Stimulated activated CD8-positive, alpha-beta memory T cell treated with anti-CD3 and anti-CD28 coated beads, Interleukin-4, amount 100 ng/mL, for 48 hours (primary cell): ENCODE results near the gene PHOSPHO2.

Source experiments
- DNase-seq: peaks from one replicate; pipeline ENCODE4 v3.0.0-alpha.2; 2020

Gene PHOSPHO2, protein sequence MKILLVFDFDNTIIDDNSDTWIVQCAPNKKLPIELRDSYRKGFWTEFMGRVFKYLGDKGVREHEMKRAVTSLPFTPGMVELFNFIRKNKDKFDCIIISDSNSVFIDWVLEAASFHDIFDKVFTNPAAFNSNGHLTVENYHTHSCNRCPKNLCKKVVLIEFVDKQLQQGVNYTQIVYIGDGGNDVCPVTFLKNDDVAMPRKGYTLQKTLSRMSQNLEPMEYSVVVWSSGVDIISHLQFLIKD

GRCh38 chr2:169694113-169694893 lies at the start of gene PHOSPHO2, which contains the start of gene CFAP210:
PHOSPHO2 (plus strand) TSS chr2:169694469; CDS start chr2:169700972, 6,503 bp downstream.
CFAP210 (minus strand) TSS chr2:169694405; CDS start chr2:169694327, 78 bp downstream.
- DNase-seq = peak; percentile 100

- DNase-seq = no peak
Measured at GRCh38 chr2:169647496-169647895, 46.8 kb upstream of the PHOSPHO2 start.

GRCh38 chr2:169649278-169649677 lies 45.0 kb upstream of the PHOSPHO2 start:
- DNase-seq = no peak

- no peak for DNase-seq
Measured at GRCh38 chr2:169653636-169654035, 40.6 kb upstream of the PHOSPHO2 start.

DNA sequence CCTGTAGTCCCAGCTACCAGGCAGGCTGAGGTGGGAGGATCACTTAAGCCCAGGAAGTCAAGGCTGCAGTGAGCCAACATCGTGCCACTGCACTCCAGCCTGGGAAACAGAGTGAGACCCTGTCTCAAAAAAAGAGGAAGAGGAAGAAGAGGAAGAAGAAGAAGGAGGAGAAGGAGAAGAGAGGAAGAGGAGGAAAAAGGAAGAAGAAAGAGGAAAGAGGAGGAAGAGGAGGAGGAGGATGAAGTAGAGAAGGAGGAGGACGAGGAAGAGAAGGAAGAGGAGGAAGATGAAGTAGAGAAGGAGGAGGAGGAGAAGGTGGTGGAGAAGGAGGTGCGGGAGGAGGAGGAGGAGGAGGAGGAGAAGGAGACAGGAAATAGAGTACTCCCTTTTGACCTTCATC lies 38.1 kb upstream of the PHOSPHO2 start:
- no peak for DNase-seq

DNA sequence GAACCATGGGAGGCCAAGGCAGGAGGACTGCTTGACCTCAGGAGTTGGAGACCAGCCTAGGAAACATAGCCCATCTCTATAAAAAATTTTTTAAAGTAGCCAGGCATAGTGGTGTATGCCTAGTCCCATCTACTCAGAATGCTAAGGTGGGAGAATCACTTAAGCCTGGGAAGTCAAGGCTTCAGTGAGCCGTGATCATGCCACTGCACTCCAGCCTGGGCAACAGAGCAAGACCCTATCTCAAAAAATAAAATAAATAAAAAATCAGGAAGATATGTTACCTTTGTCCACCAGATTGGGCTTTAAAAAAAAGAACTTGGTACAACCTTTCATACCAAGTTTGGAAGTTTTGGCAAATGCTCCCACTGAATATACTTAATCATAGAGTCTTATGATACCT lies 35.4 kb upstream of the PHOSPHO2 start:
- no peak for DNase-seq

DNA sequence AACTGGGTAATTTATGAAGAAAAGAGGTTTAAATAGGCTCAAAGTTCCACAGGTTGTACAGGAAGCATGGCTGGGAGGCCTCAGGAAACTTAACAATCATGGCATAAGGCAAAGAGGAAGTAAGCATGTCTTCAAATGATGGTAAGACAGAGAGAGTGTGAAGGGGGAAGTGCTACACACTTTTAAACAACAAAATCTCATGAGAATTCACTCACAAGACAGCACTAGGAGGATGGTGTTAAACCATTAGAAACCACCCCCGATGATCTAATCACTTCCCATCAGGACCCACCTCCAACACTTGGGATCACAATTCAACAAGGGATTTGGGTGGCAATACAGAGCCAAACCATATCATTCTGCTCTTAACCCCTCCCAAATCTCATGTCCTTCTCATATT lies 34.9 kb upstream of the PHOSPHO2 start:
- no peak for DNase-seq

GRCh38 chr2:169661265-169661664 lies 33.0 kb upstream of the PHOSPHO2 start:
- no peak for DNase-seq

DNA sequence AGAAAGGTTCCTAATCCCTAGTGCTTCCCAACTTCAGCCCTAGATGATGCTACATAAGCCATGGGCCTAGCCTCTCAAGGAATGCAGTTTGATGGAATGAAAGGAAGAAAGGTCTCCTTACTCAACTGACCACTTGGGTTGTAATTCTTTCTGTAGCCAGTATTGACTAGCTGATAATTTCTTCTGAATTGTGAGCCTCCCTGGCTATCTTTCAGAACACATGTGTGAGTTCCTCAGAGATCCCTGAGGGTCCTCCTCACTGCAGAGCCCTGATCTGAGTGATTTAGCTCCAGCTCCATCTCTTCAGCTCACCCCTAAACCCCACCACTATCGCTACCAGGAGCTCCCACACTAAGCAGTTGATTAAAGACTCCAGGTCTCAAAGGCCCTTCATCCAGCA lies 31.5 kb upstream of the PHOSPHO2 start:
- DNase-seq = no peak

DNA sequence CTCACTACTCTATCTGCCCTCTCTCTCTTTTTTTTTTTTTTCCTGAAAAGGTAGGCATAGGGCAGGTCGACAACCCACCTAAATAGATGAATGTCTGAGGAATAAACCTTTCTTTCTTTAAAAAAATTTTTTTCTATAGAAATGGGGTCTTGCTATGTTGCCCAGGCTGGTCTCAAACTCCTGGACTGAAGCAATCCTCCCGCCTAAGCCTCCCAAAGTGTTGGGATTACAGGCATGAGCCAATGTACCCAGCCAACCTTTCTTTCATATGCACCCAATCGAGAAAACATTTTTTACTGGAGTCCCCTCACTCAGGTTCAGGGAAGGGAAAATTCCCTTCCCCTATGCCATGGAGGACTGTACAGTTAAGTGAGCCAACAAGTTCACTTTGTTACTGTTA lies 31.0 kb upstream of the PHOSPHO2 start:
- DNase-seq = no peak

GRCh38 chr2:169664600-169664977 lies 29.7 kb upstream of the PHOSPHO2 start:
- DNase-seq = no peak

DNA sequence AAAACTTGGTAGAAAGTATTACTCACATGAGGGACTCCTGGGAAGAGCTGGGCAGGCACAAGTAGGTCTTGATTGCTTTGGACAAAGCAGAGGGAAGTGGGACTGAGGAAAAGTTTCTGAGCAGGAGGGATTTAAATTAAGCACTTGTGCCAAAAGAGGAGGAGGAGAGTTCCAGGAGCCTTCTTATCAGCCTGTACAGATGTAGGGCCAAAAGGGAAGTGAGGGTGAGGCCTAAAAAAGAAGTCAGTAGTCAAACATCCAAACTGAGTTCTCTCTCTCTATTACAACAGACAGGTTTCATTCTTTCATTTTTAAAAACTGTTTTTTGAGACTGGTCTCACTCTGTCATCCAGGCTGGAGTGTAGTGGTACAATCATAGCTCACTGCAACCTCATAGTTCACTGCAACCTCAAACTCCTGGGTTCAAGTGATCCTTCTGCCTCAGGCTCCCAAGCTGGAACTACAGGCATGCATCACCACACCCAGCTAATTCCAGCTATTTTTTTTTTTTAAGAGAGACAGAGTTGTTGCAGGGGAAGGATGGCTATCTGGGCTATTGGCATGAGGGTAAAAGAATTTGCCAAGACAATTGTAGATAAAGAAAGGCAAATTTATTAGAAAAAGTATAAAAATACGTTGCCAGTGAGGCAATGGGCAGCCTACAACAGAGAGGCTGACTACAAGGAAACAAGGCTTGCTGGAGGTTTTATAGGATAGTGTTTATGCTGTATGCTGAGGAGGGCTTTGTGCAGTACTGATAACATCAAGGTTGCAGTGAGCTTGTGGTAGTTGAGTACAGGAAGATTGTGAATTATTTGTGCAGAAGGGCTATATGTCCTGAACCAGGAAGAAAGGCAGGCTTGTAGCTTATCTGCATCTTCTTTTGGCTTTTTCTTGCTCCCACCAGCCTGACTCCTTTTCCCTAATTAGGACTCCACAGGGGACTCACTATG lies 29.0 kb upstream of the PHOSPHO2 start:
- no peak for DNase-seq

GRCh38 chr2:169667583-169667982 lies 26.7 kb upstream of the PHOSPHO2 start:
- no peak for DNase-seq

GRCh38 chr2:169670215-169670651 lies 24.0 kb upstream of the PHOSPHO2 start:
- no peak for DNase-seq

GRCh38 chr2:169670937-169671336 lies 23.3 kb upstream of the PHOSPHO2 start:
- DNase-seq = no peak

DNA sequence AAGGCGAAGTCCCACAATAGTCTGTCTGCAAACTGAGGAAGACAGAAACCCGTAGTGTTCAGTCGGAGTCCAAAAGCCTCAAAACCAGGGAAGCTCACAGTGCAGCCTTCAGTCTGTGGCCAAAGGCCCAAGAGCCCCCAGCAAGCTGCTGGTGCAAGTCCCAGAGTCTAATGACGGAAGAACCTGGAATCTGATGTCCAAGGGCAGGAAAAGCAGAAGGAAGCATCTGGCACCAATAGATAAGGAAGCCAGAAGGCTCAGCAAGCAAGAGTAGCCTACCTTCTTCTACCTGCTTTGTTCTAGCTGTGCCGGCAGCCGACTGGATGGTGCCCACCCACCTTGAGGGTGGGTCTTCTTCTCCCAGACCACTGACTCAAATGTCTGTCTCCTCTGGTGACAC lies 21.9 kb upstream of the PHOSPHO2 start:
- no peak for DNase-seq

GRCh38 chr2:169673106-169673505 lies 21.2 kb upstream of the PHOSPHO2 start:
- DNase-seq = no peak

DNA sequence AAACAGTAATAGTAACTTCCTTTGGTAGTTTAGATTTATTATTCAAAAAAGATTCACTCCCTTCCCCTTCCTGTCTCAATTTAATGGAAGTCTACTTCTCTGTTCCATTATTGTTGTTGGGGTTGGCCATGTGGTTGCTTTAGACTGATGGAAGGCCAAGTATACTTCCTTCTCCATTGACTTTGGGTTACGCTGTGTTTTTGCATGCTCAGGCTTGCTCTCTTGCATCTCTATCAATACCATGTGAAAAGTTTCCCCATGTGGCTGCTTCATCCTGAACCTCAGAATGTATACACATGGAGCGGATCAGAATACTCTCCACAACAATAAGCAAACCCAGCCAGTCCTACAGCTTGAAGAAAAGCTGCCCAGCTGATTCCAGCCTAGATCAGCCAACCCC lies 20.3 kb upstream of the PHOSPHO2 start:
- DNase-seq = no peak

DNA sequence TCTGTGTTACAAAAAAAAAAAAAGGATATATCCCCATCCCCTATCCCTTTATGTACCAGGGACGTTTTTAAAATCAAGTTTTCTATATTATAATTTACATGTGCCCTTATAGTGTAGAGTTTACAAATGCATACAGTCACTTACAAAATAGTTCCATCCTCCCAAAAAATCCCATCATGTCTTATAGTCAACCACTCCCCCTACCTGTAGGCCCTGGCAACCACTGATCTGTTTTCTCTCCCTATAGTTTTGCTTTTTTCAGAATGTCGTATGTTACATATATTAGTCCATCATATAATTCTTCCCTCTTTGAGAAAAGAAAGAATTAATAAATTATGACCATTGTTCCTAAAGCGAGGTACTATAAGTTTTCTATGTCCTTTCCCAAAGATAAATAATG lies 17.9 kb upstream of the PHOSPHO2 start:
- no peak for DNase-seq

DNA sequence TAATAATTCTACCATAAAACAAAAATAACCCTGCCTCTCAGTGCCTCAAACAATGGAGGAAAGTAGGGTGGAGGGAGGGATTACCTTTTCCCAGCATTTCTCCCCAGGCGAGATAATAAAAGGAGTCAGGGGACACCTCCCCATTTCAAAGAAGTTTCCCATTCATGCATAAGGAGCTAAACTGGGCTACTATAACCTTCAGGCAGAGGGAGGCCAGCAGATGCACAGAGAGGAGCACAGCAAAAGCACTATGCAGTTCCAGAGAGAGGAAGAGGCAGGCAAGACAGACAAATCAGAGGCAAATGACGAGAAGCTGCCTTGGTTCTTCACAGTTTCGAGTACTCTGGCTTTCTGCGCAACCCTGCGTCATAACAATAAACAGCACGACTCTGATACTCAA lies 17.4 kb upstream of the PHOSPHO2 start:
- DNase-seq = no peak

DNA sequence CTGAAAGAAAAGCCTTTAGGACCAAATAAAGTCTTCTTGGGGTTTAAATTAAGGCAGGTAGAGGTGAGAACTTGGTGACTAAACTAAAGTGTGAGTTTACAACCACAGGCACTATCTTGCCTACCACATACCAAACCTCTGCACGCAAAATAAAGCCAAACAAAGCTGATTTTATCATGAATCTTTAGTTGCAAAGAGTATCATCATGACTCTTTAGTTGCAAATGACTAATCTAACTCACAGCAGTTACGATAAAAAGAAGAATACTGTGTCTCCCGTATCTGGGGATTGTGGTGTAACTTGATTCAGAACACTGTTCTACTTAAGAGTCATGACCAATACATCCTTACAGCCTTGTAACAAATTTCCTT lies 11.2 kb upstream of the PHOSPHO2 start:
- no peak for DNase-seq

DNA sequence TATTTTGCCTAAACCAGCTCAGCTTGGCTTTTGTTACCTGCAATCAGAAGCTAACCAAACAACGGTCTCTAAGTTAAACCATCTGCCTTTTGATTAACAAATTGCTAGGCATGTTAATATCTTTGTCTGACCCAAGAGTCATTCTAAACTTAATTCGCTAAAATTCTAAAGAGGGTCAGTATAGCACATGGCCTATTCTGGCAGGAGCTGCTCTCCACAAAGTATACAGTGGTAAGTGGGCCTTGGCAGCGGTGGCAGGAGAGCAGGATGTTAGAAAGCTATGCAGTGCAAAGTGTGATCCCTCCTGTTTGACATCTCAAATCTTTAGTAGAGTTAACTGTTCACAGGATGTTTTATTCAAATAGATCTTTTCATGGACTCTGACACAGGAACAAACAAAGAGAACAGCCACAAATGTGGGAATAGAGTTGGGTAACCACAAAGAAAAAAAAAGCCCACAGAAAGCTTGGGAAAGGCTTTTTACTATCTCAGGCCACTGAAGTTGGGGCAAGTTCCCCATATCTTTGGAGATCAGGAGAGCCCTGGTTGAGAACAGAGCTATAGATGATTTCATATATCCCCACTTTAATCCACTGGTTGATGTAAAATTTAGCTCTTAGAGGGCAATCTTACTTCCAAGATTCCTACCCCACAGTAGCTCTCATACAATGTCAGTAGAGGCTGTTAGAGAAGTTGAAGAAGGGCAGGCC lies 10.7 kb upstream of the PHOSPHO2 start:
- DNase-seq = peak; percentile 30

DNA sequence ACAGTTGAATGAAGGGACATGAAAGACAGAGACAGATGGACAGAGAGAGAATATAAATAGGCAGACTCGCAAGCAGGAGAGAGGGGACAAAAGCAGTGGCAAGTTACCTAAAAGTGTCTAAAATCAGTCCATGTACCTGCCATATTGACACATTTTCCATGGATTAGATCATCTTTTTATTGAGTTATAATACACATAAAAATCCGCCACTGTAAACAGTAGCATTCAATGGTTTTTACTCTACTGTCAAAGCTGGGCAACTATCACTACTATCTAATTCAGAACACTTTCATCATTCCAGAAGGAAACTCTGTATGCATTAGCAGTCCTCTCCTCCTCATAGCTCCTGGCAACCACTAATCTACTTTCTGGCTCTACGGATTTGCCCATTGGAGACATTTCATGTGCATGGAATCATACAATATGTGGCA lies 10.1 kb upstream of the PHOSPHO2 start:
- DNase-seq = no peak
